Measurements from ENCODE around the gene RPRD1A.
"Not testable (repeated sequence)": the region's sequence is repeated elsewhere in the genome, so short reads cannot be mapped to it uniquely, and the experiment has no call there.

Gene RPRD1A

DNA sequence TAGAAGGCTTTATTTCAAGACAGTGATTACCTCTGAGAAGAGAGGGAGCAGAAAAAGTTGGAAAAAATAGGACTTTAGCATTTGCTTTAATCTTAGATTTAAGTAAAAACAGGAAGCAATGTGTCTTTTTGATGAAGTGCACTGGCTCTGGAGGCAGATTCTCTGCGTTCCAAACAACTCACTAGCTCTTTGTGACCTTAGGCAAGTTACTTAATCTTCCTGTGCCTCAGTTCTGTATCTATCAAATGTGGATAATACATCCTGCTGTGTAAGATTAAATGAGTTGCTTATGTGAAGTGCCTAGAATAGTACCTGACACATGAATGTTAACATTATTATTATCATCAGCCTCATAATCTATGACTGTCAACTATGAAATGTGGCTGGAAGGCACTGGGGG is 42.3 kb downstream of the RPRD1A start:
- no peak for DNase-seq (ENCODE audit: low spot score)

DNA sequence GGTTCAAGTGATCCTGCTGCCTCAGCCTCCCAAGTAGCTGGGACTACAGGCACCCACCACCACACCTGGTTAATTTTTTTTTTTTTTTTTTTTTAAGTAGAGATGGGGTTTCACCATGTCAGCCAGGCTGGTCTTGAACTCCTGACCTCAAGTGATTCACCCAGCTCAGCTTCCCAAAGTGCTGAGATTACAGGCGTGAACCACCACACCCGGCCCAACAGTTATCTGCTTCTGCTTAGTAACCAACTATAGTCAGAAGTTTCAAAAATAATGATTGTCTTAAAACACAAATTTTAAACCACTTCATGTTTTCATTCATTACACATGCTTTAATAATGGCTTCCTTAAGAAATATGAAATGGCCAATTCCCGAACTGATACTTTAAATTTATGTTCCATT is 43.1 kb downstream of the RPRD1A start:
- DNase-seq (ENCODE audit: low spot score), result not testable (repeated sequence)

- DNase-seq (ENCODE audit: low spot score), result no peak
Observed at GRCh38 chr18:36023336-36023735, 44.0 kb downstream of the RPRD1A start.

DNA sequence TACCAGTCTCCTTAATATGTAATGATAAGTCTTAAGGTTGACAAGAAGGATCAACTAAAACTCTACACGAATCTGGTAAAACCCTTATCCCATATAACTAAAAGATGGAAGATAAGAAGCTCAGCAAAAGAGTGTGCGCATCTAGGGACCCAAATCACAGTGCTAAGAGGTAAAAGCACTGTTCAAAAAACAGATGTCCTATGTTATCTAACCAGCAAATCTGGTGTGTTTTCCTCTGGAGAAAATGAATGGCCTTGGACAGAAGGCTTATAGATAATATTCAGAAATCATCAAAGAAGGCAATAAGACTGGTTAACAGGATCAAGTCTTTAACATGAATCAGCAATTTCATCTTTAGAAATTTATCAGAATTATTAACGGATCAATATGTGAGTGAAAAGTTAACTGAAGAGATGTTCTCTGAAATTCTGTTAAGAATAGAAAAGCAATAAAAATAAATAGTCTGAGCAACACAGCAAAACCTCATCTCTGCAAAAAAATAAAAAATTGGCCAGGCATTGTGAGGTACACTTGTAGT is 47.1 kb downstream of the RPRD1A start:
- no peak for DNase-seq (ENCODE audit: low spot score)

GRCh38 chr18:36017232-36017631 is 50.1 kb downstream of the RPRD1A start:
- no peak for DNase-seq (ENCODE audit: low spot score)

DNA sequence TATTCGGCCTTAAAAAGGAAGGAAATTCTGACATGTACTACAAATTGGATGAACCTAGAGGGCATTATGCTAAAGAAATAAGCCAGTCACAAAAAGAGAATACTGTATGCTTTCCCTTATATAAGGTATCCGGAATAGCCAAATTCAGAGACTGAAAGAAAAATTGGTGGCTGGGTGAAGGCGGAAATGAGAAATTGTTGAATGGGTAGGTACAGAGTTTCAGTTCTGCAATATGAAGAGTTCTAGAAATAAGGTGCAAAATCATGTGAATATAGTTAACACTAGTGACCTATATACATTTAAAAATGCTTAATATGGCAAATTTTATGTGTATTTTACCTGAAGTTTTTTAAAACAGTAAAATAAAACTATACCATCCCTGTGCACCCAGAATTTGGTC is 51.7 kb downstream of the RPRD1A start:
- DNase-seq (ENCODE audit: low spot score), result no peak

DNA sequence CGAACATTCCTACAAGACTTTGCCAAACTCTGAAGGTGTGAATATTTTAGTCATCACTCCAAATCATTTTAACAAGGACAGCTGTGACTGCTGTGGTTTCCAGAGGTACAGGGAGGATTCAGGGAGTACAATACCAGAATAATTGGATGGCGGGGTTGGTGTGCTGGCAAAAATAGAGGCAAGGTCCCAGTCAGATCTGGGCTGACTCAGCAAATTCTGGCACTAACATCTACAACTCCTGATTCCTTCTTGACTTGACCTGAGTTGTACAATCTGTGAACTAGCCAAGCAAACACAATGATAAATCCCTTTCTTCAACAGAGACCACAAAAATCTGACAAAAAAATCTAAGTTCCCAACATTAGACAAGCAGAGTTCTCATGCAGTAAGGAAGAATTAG is 54.5 kb downstream of the RPRD1A start:
- DNase-seq (ENCODE audit: low spot score), result no peak

GRCh38 chr18:36009214-36009613 is 58.1 kb downstream of the RPRD1A start:
- DNase-seq (ENCODE audit: low spot score), result no peak

DNA sequence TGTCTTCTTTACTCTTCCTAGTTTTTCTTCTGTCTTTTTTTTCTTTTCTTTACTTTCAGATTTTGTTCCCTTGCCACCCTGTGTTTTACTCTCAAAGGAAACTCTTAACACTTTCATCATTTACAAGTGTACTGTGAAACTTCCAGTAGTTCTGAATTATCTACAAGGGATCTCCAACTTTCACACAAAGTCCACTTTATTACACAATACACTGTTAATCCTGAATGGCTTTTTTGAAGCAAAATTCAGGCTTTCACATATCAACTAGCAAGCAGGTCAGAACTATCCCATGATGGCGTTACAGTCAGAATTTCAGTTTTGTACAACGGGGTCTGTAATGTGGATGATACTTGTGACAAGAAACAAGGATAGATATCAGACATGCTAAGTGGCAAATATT is 60.4 kb downstream of the RPRD1A start:
- no peak for DNase-seq (ENCODE audit: low spot score)

DNA sequence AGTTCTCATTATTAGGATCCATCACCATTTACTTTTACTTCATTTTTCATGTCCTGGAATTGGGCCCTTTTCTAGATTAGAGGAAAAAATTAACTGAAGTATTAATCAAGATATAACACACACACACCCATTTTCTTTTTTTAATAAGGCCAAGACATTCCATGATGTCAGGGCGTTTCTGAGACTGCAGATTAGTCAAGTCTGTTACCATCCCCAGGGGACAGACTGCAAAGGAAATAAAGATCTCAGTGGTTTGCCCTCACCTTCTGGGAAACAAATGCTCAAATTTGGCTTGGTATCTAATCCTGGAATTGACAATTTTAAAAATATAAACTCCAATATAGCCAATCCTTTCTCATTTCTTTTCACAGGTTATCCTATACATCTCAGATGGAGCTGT is 67.4 kb downstream of the RPRD1A start:
- DNase-seq (ENCODE audit: low spot score), result no peak

- DNase-seq (ENCODE audit: low spot score), result no peak
Observed at GRCh38 chr18:35998967-35999366, 68.4 kb downstream of the RPRD1A start.

GRCh38 chr18:35993013-35993412 is 74.3 kb downstream of the RPRD1A start:
- DNase-seq (ENCODE audit: low spot score), result no peak

DNA sequence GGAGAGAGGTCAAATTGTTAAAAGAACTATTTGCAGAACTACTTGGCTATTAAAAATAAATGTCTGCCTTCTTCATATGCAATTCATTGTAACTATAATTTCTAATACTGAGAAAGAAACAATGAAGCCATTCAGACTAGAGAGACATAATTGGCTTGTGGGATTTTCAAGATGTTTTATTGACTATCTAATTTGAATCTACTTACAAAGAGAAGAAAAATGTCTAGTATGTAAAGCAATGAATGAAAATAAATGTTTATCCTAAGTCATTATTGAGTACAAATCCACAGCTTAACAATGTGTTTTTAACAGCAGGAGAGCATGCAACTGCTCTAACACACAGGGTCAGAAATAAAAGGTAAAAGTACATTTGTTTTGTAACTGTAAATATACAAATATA is 75.7 kb downstream of the RPRD1A start:
- no peak for DNase-seq (ENCODE audit: low spot score)

GRCh38 chr18:35983818-35984217 is 83.5 kb downstream of the RPRD1A start:
- no peak for DNase-seq (ENCODE audit: low spot score)

GRCh38 chr18:35983147-35983546 is 84.2 kb downstream of the RPRD1A start:
- DNase-seq (ENCODE audit: low spot score), result no peak

DNA sequence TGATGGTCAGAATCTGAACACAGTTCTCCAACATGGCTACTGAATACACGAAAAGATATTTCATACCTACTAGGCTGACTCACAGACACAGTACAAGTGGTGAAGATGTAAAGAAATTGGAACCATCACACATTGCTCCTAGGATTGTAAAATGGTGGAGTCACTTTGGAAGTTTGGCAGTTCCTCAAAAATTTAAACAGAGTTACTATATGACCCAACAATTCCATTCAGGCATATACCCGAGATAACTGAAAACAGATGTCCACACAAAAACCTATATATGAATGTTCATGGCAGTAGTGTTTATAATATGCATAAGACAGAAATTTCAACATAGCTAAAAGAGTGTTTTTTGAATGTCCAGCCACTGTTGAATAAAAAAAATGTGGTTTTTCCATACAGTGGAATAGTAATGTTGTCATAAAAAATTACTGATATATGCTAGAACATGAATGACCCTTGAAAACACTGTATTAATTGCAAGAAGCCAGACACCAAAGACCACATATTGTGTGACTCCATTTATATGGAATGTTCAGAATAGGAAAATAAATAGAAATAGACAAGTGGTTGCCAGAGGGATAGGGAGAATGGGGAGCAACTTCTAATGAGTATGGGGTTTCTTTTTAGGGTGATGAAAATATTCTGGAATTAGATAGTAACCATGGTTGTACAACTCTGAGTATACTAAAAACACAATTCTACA is 84.8 kb downstream of the RPRD1A start:
- no peak for DNase-seq (ENCODE audit: low spot score)

- DNase-seq (ENCODE audit: low spot score), result no peak
Observed at GRCh38 chr18:35979112-35979511, 88.2 kb downstream of the RPRD1A start.

DNA sequence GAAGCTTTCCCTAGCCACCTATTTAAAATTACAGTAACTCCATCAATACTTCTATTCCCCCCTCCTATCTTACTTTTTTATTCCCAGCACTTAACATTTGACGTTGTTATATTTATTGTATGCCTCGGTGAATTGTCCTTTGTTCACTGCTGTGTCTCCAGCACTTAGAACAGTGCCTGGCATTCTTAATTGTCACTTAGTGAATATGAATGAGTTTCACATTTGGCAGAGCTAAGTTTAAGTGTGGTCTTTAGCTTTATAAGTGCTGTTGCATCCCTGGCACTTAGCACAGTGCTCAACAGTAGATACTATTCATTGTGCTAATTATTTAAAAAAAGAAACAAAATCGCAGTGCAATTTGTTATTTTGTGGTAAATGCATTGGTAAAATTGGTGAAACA is 93.2 kb downstream of the RPRD1A start:
- no peak for DNase-seq (ENCODE audit: low spot score)

GRCh38 chr18:35973650-35974049 is 93.7 kb downstream of the RPRD1A start:
- no peak for DNase-seq (ENCODE audit: low spot score)

GRCh38 chr18:35972197-35973000 is 95.0 kb downstream of the RPRD1A start, which contains the start of gene RMP24:
Gene RMP24 (plus strand): TSS chr18:35972679.
- peak; percentile 95 for DNase-seq (ENCODE audit: low spot score)

GRCh38 chr18:35971661-35972196 is 95.6 kb downstream of the RPRD1A start:
- peak; percentile 11 for DNase-seq (ENCODE audit: low spot score)

DNA sequence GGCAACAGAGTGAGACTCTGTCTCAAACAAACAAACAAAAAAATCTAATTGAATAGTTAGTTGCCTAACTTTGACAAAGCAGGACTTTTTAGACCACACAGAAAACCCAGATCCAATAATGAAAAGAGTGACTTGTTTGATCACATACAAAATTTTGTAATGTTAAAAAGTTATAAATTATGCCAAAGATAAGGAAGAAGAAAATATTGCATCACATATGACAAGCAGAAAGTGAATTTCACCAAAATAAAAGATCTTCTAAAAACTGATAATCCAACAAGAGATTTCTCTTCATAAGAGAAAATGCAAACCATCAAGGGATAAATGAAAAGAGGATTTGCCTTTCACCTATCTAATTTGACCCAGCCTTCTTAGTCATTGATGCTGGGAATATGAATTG is 97.7 kb downstream of the RPRD1A start:
- no peak for DNase-seq (ENCODE audit: low spot score)

GRCh38 chr18:35968278-35968880 is 99.0 kb downstream of the RPRD1A start:
- no peak for DNase-seq (ENCODE audit: low spot score)
